HepG2 (cell line): Measurements from ENCODE around the gene P2RX5. TPM values are rescaled to one million over a fixed set of nuclear protein-coding genes. Genes with fewer than 3 reads are reported as not detected.

Source experiments
- ATAC-seq: fragments of 200-7000 bp; cut with Tn5 transposase; 3 replicates; pipeline ENCODE4 v1.9.1; 2020; ENCODE audit warnings: mild to moderate bottlenecking, moderate library complexity
- BruUV-seq: library from RNA; stranded (reverse); fragments of 400-500 nt; replicated peaks from 2 replicates; lab custom pipeline; 2021; lab: Mats Ljungman, UMichigan
- CTCF ChIA-PET: fragments of 300-600 bp; formaldehyde crosslinking; extraction: SDS; loops from one replicate; lab custom pipeline; 2021; ENCODE audit warnings: low total read pairs, inconsistent platforms, low intra/inter-chr PET ratio; lab: Yijun Ruan, JAX
- POLR2A ChIA-PET: fragments of 350-600 bp; sonication (Branson Sonifier 250); formaldehyde crosslinking; loops from one replicate; lab custom pipeline; 2020; ENCODE audit warnings: antibody characterized with exemption, inconsistent platforms; lab: Yijun Ruan, JAX
- DNase-seq: peaks from one replicate; pipeline ENCODE4 v3.0.0-alpha.2; 2015; ENCODE audit warnings: low spot score
- FAIRE-seq: peaks from 3 replicates; lab custom pipeline; 2011; peaks lifted over from hg19 to GRCh38; lab: Jason Lieb, UNC
- H2AFZ ChIP-seq: one replicate; pipeline ENCODE4 v1.6.1; 2011; ENCODE audit warnings: low read length, inconsistent platforms
- H3K27ac ChIP-seq: fragments of 300-600 bp; 3 replicates; pipeline ENCODE4 v1.8.0; 2011; ENCODE audit warnings: mixed run types, mild to moderate bottlenecking, mixed read lengths, low read length, inconsistent platforms; ENCODE audit not compliant: insufficient read depth; ENCODE audit errors: extremely low read length
- H3K27me3 ChIP-seq, 2 experiments: fragments of 200-600 bp in 1 of 2; 2 replicates in 1 of 2; 3 replicates in 1 of 2; pipeline versions ENCODE4 v1.6.0 to v1.8.0; 2011; ENCODE audit warnings: low read length in 2 of 2, mild to moderate bottlenecking in 2 of 2, moderate library complexity in 2 of 2, inconsistent platforms in 1 of 2; ENCODE audit not compliant: insufficient read depth in 2 of 2, control insufficient read depth in 1 of 2
- H3K36me3 ChIP-seq, 2 experiments: fragments of 200-600 bp in 1 of 2; replicated peaks in 1 of 2; 2 replicates in 1 of 2; 3 replicates in 1 of 2; pipeline versions ENCODE4 v1.5.1 to v1.8.0; 2011; ENCODE audit warnings: low read length in 2 of 2, inconsistent platforms in 1 of 2; ENCODE audit not compliant: insufficient read depth in 2 of 2, control insufficient read depth in 1 of 2
- H3K4me1 ChIP-seq: 2 replicates; pipeline ENCODE4 v1.5.1; 2012; ENCODE audit warnings: low read length, inconsistent platforms; ENCODE audit not compliant: insufficient read depth
- H3K4me2 ChIP-seq: 2 replicates; pipeline ENCODE4 v1.6.0; 2011; ENCODE audit warnings: low read depth, low read length, inconsistent platforms
- H3K4me3 ChIP-seq, 3 experiments: fragments of 200-600 bp in 1 of 3; sonication (generic), shearing (Covaris generic) in 1 of 3; replicated peaks in 1 of 3; 2 replicates each; pipeline ENCODE4 v1.5.1; 2011 to 2016; ENCODE audit warnings: low read length in 3 of 3, inconsistent platforms in 2 of 3, low read depth in 2 of 3, mild to moderate bottlenecking in 2 of 3, control low read depth in 1 of 3, mixed read lengths in 1 of 3; ENCODE audit not compliant: insufficient read depth in 1 of 3
- H3K79me2 ChIP-seq: one replicate; pipeline ENCODE4 v1.6.1; 2011; ENCODE audit warnings: low read length, inconsistent platforms; ENCODE audit not compliant: insufficient read depth
- H3K9ac ChIP-seq: 2 replicates; pipeline ENCODE4 v1.6.0; 2011; ENCODE audit warnings: mild to moderate bottlenecking, low read depth, low read length, inconsistent platforms; ENCODE audit not compliant: insufficient read depth
- H3K9me3 ChIP-seq: 2 replicates; pipeline ENCODE4 v1.5.1; 2012; ENCODE audit warnings: mild to moderate bottlenecking, low read length
- H4K20me1 ChIP-seq: 2 replicates; pipeline ENCODE4 v1.6.0; 2011; ENCODE audit warnings: inconsistent platforms, mild to moderate bottlenecking, low read length, moderate library complexity; ENCODE audit not compliant: insufficient read depth
- GABPA ChIP-seq, 2 experiments: IDR thresholded peaks; 2 replicates each; pipeline ENCODE4 v1.6.1; 2011 to 2016; ENCODE audit warnings: low read depth in 2 of 2, low read length in 1 of 2, missing biosample characterization in 1 of 2, missing genetic modification characterization in 1 of 2
- GPN1 ChIP-seq: sonication (generic); formaldehyde crosslinking; IDR thresholded peaks from 2 replicates; pipeline ENCODE4 v1.5.1; 2020; ENCODE audit warnings: missing genetic modification reagents, borderline replicate concordance
- RFXANK ChIP-seq: IDR thresholded peaks from 2 replicates; pipeline ENCODE4 v1.6.1; 2016
- WGBS: methylation state at CpG from one replicate; pipeline ENCODE4 v1.1.6; 2017; ENCODE audit warnings: low lambda C conversion rate; 5-methylcytosine and 5-hydroxymethylcytosine counted together
- in situ Hi-C: cut with HindIII; loops from 2 replicates; pipeline ENCODE4 v1.10.0; 2017; ENCODE audit warnings: low pct_unique_long_range_greater_than_20kb; ENCODE audit not compliant: extremely low pct_ligation_motif_present
- intact Hi-C: fragments of 100-400 bp; cut with micrococcal nuclease; formaldehyde crosslinking; loops from one replicate; pipeline ENCODE4 v1.10.0; 2022; ENCODE audit not compliant: unreplicated experiment
- polyA plus RNA-seq, 8 experiments: library from polyadenylated mRNA; depleted of rRNA in 3 of 8; stranded (reverse) in 7 of 8; unstranded in 1 of 8; fragments of >200 nt; fragmentation: Illumina TruSeq in 4 of 8; extraction: Trizol in 4 of 8; gene quantifications; 2 replicates each; pipeline versions ENCODE4 v1.2.1 to v1.2.3, GENCODE V29; 2011 to 2016; ENCODE audit warnings: low read depth in 4 of 8, missing spikeins in 1 of 8, mixed read lengths in 1 of 8; ENCODE audit not compliant: insufficient read depth in 1 of 8
- total RNA-seq, 5 experiments: library from RNA; depleted of rRNA; stranded (reverse); fragments of >200 nt; fragmentation: Illumina TruSeq; extraction: Trizol; gene quantifications; 2 replicates each; pipeline ENCODE4 v1.2.3, GENCODE V29; 2016; ENCODE audit warnings: low read depth in 1 of 5
- TF ChIP-seq, protein P1 (sequence below): sonication (generic); formaldehyde crosslinking; IDR thresholded peaks from 2 replicates; pipeline ENCODE4 v1.5.1; 2020; ENCODE audit warnings: missing genetic modification reagents, mild to moderate bottlenecking, borderline replicate concordance
- TF ChIP-seq, protein P2 (sequence below): IDR thresholded peaks from 2 replicates; pipeline ENCODE4 v1.6.1; 2016; ENCODE audit warnings: low read depth
- TF ChIP-seq, protein P3 (sequence below): fragments of 450-650 bp; IDR thresholded peaks from 2 replicates; pipeline ENCODE4 v1.6.1; 2017

The P2RX5 gene
- total and polyA plus RNA-seq, 2 of the 13 experiments (the other 11 are each of a cell fraction or from before 2014, with no cell fraction given), result 0.95 to 1.7 TPM

GRCh38 chr17:3630781-3631180 lies 65.2 kb downstream of the P2RX5 start:
- intact Hi-C loops (no loop called here), in situ Hi-C loops (no loop called here)
- ChIA-PET CTCF (no interaction called here), POLR2A (no interaction called here)
- H3K79me2 ChIP-seq, result peaks cover 28% of the 10 kb centered on the region
- H3K36me3 ChIP-seq, result peaks cover 24 to 54% of the 10 kb centered on the region in 2 experiments; a peak in 4 of 5 replicates
- no TSS peak for BruUV-seq
- ATAC-seq, result no peak
- WGBS, result 97% methylated on average over 10 of the region's 10 CpGs
- H3K27me3 ChIP-seq, result no peaks in the 10 kb centered on the region
- H3K4me1 ChIP-seq, result peaks cover 32% of the 10 kb centered on the region
- no peaks in the 10 kb centered on the region for H3K9me3 ChIP-seq
- no peak overlapping the region for H2AFZ ChIP-seq
- no peak overlapping the region for H3K27ac ChIP-seq
- no peak overlapping the region for H3K9ac ChIP-seq
- TF ChIP-seq, protein P1, sequence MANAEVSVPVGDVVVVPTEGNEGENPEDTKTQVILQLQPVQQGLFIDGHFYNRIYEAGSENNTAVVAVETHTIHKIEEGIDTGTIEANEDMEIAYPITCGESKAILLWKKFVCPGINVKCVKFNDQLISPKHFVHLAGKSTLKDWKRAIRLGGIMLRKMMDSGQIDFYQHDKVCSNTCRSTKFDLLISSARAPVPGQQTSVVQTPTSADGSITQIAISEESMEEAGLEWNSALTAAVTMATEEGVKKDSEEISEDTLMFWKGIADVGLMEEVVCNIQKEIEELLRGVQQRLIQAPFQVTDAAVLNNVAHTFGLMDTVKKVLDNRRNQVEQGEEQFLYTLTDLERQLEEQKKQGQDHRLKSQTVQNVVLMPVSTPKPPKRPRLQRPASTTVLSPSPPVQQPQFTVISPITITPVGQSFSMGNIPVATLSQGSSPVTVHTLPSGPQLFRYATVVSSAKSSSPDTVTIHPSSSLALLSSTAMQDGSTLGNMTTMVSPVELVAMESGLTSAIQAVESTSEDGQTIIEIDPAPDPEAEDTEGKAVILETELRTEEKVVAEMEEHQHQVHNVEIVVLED (CRISPR knock-in tag), result no peak
- TF ChIP-seq GABPA (IDR thresholded peaks at IDR 0.05; ENCODE audit: low read depth, low read length) (no peak), GABPA (CRISPR knock-in tag; IDR thresholded peaks at IDR 0.05; ENCODE audit: low read depth) (no peak), RFXANK (no peak), GPN1 (no peak)
- TF ChIP-seq, protein P2, sequence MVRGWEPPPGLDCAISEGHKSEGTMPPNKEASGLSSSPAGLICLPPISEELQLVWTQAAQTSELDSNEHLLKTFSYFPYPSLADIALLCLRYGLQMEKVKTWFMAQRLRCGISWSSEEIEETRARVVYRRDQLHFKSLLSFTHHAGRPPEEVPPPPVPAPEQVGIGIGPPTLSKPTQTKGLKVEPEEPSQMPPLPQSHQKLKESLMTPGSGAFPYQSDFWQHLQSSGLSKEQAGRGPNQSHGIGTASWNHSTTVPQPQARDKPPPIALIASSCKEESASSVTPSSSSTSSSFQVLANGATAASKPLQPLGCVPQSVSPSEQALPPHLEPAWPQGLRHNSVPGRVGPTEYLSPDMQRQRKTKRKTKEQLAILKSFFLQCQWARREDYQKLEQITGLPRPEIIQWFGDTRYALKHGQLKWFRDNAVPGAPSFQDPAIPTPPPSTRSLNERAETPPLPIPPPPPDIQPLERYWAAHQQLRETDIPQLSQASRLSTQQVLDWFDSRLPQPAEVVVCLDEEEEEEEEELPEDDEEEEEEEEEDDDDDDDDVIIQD, result no peak
- TF ChIP-seq, protein P3, sequence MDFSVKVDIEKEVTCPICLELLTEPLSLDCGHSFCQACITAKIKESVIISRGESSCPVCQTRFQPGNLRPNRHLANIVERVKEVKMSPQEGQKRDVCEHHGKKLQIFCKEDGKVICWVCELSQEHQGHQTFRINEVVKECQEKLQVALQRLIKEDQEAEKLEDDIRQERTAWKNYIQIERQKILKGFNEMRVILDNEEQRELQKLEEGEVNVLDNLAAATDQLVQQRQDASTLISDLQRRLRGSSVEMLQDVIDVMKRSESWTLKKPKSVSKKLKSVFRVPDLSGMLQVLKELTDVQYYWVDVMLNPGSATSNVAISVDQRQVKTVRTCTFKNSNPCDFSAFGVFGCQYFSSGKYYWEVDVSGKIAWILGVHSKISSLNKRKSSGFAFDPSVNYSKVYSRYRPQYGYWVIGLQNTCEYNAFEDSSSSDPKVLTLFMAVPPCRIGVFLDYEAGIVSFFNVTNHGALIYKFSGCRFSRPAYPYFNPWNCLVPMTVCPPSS, result no peak
- no peak for DNase-seq
- FAIRE-seq, result no peak
- H4K20me1 ChIP-seq, result peaks cover 19% of the 10 kb centered on the region
- H3K4me3 ChIP-seq, result no peak overlapping the region
- no peak overlapping the region for H3K4me2 ChIP-seq
